GM19455 (cell line): Measurements from ENCODE around the gene KCNJ3.
"Not testable (repeated sequence)": the region's sequence is repeated elsewhere in the genome, so short reads cannot be mapped to it uniquely, and the experiment has no call there.

ENCODE experiments used
- ATAC-seq: cut with Tn5 transposase; IDR thresholded peaks from one replicate; pipeline ENCODE4 v1.9.1; 2021; ENCODE audit not compliant: unreplicated experiment

The KCNJ3 gene

GRCh38 chr2:154837035-154837434, 138.5 kb downstream of the KCNJ3 start:
- no peak for ATAC-seq

GRCh38 chr2:154844513-154844912, 146.0 kb downstream of the KCNJ3 start:
- no peak for ATAC-seq

GRCh38 chr2:154846842-154847241, 148.3 kb downstream of the KCNJ3 start:
- ATAC-seq, result no peak

- ATAC-seq, result no peak
Observed at GRCh38 chr2:154849482-154849881, 151.0 kb downstream of the KCNJ3 start.

- ATAC-seq, result no peak
Observed at GRCh38 chr2:154850532-154850931, 152.0 kb downstream of the KCNJ3 start.

GRCh38 chr2:154855138-154855537, 156.6 kb downstream of the KCNJ3 start:
- ATAC-seq, result no peak

GRCh38 chr2:154867151-154867550, 168.7 kb downstream of the KCNJ3 start:
- not testable (repeated sequence) for ATAC-seq

GRCh38 chr2:154875999-154876398, 177.5 kb downstream of the KCNJ3 start:
- no peak for ATAC-seq

GRCh38 chr2:154882725-154883124, 184.2 kb downstream of the KCNJ3 start:
- no peak for ATAC-seq

GRCh38 chr2:154886316-154886715, 187.8 kb downstream of the KCNJ3 start:
- ATAC-seq, result no peak

GRCh38 chr2:154898269-154898668, 199.8 kb downstream of the KCNJ3 start:
- ATAC-seq, result no peak

GRCh38 chr2:154901063-154901462, 202.6 kb downstream of the KCNJ3 start:
- ATAC-seq, result no peak
